Sciatic nerve (tissue), 2 donors: ENCODE data around the gene KIF4A. TPM values are rescaled to one million over a fixed set of nuclear protein-coding genes. Genes with fewer than 3 reads are reported as not detected.
"Not testable (repeated sequence)": the region's sequence is repeated elsewhere in the genome, so short reads cannot be mapped to it uniquely, and the experiment has no call there.

Experiments used
- ATAC-seq: fragments of 200-7000 bp; cut with Tn5 transposase; one replicate; pipeline ENCODE4 v1.9.1; 2020; ENCODE audit warnings: mild to moderate bottlenecking, moderate library complexity
- DNase-seq: peaks from one replicate; pipeline ENCODE4 v3.0.0-alpha.2; 2020; ENCODE audit warnings: low spot score
- intact Hi-C: fragments of 100-400 bp; cut with DNase I; formaldehyde crosslinking; loops from one replicate; pipeline ENCODE4 v1.14.2; 2022
- total RNA-seq: library from RNA; stranded (reverse); fragmentation: NEBNext Ultra II Directional; extraction: Animal tissue kit (Norgen Biotek cat#: 25700); gene quantifications from one replicate; pipeline ENCODE4 v1.2.1, GENCODE V29; 2021
- donor health status: DM: no; HTN: no; CAD: no.
- donor health status: DM: no; HTN: no; CAD: no.

Gene KIF4A, protein sequence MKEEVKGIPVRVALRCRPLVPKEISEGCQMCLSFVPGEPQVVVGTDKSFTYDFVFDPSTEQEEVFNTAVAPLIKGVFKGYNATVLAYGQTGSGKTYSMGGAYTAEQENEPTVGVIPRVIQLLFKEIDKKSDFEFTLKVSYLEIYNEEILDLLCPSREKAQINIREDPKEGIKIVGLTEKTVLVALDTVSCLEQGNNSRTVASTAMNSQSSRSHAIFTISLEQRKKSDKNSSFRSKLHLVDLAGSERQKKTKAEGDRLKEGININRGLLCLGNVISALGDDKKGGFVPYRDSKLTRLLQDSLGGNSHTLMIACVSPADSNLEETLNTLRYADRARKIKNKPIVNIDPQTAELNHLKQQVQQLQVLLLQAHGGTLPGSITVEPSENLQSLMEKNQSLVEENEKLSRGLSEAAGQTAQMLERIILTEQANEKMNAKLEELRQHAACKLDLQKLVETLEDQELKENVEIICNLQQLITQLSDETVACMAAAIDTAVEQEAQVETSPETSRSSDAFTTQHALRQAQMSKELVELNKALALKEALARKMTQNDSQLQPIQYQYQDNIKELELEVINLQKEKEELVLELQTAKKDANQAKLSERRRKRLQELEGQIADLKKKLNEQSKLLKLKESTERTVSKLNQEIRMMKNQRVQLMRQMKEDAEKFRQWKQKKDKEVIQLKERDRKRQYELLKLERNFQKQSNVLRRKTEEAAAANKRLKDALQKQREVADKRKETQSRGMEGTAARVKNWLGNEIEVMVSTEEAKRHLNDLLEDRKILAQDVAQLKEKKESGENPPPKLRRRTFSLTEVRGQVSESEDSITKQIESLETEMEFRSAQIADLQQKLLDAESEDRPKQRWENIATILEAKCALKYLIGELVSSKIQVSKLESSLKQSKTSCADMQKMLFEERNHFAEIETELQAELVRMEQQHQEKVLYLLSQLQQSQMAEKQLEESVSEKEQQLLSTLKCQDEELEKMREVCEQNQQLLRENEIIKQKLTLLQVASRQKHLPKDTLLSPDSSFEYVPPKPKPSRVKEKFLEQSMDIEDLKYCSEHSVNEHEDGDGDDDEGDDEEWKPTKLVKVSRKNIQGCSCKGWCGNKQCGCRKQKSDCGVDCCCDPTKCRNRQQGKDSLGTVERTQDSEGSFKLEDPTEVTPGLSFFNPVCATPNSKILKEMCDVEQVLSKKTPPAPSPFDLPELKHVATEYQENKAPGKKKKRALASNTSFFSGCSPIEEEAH
- total RNA-seq, result 0.18 TPM

DNA sequence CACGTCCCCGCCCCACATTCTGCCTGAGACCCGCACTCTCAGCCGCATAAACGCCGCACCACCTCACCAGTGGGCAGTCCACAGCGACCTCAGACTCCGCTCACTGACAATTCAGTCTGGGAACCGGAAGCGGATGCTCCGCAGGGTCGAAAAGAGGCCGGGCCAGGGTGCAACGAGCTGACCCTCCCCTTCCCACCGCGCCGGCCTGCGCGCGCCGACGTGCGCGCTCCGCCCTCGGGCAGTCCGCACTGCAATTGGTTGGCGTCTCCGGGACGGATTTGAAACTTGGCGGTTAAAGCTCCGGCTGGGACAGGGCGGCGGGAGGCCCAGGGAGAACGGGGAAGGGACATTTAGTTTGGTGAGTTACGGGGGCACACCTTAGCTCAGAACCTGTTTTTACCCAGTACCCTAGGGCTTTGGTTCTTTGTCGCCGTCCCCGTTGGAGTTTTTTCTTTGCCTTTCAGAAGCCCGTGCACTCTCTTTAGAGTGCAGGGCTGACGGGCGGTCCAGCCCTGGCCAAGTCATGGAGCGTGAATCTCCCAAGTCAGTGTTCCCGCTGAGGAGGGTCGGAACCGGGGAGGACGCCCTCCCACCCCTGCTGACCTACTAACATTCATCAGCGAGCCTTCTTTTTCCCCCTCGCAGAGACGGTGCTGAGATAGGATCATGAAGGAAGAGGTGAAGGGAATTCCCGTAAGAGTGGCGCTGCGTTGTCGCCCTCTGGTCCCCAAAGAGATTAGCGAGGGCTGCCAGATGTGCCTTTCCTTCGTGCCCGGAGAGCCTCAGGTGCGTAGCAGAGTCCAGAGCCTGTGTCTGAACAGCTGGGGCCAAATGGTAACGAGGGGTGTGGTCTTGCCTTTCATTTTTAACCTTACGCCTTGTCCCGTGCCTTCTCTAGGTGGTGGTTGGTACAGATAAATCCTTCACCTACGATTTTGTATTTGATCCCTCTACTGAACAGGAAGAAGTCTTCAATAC, at the start of gene KIF4A, which contains the start of gene PDZD11:
TSS of gene KIF4A (plus strand) at position 312 of the 978 bp plus-strand sequence. CDS start at position 667, 355 bp downstream.
TSS of gene PDZD11 (minus strand) at position 135 of the 978 bp plus-strand sequence. CDS start 586 bp downstream, outside the sequence.
- ATAC-seq (peak; percentile 99), DNase-seq (peak; percentile 86)
- intact Hi-C loops, result no loop called here

DNA sequence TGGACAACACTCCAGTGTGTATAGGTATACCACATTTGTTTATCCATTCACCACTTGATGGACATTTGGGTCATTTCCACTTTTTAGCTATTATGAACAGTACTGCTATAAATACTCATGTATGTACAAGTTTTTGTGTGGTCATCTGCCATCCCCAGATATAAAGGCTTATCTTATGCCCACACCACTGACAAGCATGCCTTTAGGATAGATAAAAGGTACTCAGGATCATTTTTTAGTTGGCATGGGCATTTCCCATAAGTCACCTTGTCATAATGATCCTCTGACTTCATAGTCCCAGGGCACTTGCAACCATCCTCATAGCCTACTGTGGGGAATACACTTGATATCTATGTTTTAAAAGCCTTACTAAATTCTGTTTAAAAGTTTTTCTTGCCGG, 49.2 kb upstream of the KIF4A start:
- DNase-seq (no peak), ATAC-seq (no peak)
- intact Hi-C loops, result no loop called here

DNA sequence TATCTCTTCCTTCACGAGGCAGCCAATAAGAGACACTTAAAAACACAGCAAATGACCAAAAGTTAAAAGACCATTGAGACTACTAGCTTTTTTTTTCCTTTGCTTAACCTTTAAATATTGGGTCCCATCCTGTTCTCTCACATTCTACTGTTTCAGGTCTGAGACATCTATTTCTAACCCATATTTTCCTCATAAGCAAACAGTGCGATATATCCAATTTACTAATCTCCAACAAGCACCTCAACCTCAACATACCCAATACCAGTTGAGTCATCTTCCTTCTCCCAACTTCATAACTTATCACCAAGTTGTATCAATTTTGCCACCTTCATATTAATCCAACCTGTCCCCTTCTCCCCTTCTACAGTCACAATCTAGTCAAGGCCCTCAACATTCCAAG, 48.4 kb upstream of the KIF4A start:
- intact Hi-C loops, result no loop called here
- DNase-seq (no peak), ATAC-seq (no peak)

DNA sequence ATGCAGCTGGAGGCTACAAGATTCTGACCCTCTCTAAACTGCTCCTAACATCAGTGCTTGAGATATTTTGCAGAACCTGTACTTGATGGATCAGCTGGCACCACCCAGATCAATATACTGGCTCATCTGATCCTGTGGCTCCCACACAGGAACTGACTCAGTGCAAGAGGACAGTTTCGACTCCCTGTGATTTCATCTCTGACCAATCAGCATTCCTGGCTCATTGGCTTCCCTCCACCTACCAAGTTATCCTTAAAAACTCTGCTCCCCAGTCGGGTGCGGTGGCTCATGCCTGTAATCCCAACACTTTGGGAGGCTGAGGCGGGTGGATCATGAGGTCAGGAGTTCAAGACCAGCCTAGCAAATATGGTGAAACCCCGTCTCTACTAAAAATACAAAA, 46.3 kb upstream of the KIF4A start:
- ATAC-seq, DNase-seq, intact Hi-C loops: not testable (repeated sequence)

DNA sequence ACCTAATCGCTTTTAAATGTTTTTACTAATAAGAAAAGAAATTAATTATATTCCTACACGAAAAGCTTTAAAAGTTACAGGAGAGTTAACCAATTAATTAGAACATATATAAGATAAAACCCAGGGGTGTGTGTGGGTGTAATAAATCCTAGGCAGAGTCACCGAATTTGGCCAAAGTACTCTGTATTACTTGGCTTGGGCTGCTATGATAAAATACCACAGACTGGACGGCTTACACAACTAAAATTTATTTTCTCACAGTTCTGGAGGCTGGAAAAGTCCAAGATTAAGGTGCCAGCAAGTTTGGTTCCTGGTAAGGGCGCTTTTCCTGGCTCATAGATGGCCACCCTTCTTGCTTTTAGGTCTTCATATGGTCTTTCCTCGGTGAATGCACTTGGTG, 45.0 kb upstream of the KIF4A start:
- no peak for ATAC-seq
- no peak for DNase-seq
- intact Hi-C loops, result no loop called here

DNA sequence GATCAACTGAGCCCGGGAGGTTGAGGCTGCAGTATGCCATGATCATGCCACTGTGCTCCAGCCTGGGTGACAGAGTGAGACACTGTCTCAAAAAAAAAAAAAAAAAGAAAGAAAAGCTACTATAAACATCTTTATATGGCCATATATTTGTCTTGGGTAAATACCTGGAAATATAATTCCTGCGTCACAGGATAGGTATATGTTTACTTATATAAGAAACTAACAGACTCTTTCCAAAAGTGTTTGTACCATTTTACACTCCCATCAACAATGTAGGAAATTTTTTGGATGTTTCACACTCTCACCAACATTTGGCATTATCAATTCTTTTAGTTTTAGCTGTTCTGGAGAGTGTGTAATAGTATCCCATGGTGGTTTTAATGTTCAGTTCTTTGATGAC, 42.7 kb upstream of the KIF4A start:
- no peak for DNase-seq
- no peak for ATAC-seq
- intact Hi-C loops, result no loop called here

DNA sequence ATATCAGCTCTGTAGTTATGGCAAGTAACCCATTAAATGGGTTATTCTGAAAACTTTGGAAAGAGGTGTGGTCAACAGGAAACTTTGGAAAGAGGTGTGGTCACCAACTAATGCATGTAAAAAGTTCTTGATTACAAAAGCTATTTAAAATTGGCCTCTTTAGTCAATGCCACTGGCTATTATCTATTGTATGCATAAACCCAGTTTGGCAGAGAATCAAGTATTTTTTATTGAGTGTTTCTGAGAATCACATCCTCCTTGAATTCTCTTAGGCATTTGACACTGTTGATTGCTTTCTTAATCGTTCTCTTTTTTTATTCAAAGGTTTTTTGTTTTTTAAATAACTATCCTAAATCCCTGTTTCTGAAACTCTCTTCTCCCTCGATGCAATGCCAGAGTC, 37.4 kb upstream of the KIF4A start:
- intact Hi-C loops, result no loop called here
- DNase-seq (no peak), ATAC-seq (no peak)

DNA sequence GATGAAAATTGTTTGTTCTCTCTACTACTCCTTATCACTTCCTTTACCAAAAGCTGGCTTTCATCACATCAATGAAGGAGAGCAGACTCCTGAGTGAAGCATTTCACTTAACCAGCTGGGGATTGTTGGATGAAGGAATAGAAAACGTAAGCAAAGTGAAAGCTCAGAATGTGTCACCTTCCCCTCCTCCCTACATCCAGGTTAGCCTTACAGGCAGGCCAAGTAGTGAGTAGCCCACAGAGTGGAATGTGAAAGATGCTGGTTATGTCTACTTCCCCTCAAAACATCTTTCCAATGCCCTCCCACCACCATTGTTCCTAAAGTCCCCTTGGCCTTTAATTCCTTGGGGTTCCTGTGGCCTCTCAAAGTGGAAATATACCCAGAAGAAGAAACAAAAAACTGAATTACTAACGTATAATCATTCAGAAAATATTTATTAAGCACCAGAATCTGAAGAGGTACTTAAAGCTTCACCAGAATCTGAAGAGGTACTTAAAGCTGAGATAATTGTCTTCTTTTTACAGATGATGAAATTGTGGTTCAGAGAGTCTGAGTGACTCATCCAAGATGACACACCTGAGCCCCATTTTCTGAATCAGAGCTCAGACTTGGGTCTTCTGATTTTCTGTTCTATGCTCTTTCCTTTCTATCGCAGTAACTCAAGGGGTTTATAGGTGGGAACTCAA, 36.4 kb upstream of the KIF4A start:
- intact Hi-C loops, result no loop called here
- no peak for ATAC-seq
- no peak for DNase-seq

DNA sequence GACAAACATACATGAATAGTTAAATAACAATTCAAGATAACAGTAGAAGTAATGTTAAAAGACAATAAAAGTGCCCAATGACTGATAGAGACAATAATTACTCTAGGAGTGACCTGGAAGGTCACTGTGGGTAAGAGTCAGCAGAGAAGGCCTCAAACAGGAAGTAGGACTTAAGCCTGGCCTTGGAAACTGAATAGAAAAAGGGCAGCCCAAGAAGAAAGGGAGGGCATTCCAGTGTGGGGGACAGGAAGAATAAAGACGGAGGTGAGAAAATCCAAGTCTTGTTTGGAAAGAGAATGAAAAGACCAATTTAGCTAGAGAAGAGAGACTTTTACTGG, 35.9 kb upstream of the KIF4A start:
- no peak for DNase-seq
- ATAC-seq, result no peak
- intact Hi-C loops, result no loop called here

DNA sequence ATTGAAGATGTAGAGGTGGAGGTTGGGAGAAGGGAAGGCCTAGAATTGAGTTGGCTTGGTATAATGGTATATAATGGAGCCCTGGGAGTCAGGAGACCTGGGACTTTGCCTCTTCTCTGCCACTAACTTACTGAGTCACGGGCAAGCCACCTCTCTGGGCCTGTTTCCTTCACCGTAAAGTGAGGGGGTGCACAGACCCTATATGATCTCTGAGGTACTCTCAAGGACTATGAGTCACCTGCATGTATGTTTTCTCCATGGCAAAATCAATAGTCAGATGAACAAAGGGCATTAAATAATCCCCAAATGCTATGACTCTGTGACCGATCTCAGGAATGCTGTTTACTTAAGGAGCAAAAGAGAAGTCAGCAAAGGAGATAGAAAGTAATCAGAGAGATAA, 35.0 kb upstream of the KIF4A start:
- ATAC-seq (no peak), DNase-seq (no peak)
- intact Hi-C loops, result no loop called here

DNA sequence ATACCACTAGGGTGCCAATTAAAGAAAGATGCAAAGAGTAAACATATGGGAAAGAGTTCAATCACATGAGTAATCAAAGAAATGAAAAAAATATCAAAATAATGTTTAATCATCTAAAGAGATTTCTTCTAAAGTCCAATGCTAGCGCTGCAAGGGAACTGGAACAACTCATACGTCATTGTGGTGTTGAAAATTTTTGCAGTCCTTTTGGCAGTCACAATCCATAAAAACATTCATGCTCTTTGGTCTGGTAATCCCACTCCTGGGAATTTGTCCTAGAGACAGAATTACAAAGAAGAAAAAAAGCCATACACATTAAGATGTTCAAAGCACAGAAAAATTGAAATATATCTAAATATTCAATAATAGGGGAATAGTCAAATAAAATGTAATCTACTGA, 34.5 kb upstream of the KIF4A start:
- ATAC-seq (peak; percentile 58), DNase-seq (no peak)
- intact Hi-C loops, result no loop called here

DNA sequence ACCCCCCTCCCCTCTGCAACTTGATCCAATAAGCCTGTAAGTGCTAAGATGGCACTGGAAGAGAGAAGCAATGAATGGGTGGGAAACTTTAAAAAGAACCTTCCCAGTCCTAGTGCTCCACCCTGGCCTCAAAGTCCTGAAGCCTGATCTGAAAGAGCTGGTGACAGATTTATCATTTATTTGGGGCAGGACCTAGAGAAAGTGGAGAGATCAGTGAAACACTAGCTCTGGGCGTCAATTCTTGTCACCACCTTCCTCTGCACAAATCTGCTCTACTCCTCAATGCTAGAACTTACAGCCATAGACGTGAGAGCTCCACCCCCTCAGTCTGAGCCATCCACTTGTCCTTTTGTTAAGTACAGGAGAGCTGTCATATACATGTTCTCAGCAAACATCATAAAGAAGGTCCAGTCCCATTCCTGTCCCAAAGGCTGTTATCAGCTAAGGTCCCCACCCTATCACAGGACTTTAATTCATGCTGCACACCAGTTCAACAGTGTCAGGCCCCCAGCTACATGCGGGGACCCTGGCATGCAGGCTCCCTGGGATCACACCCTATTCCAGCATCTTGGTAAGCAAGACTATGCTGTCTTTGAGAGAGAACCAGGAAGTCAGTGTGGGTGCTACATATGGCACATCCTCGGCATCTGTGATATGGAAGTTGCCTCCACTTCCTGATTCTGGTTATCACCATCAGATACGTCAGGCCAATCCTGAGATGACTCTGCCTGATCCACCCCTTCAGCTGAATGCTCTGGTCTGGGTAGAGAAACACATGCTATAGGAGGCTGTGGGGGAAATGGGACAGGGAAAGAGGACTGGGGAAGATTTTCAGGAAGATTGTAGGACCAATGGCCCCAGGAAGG, 32.2 kb upstream of the KIF4A start:
- intact Hi-C loops, result no loop called here
- ATAC-seq, result no peak
- DNase-seq, result no peak

DNA sequence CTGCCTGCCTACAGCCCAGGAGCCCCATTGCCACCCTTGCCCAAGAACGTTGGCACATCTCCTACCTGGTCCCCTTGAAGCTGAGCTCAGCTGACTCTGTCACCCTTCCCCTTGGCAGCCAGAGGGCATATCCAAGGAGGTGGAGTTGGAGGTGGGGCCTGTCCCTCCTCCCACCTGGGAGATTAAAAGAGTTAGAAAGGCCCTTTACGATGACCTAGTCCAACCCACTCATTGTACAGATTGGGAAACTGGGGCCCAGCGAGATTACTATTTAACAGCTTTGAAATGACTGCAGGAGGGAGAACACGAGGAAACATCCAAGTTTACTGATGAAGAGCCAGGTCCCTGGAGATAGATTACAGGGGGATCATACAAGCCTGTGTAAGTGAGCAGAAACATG, 29.8 kb upstream of the KIF4A start, which contains the start of gene P2RY4:
TSS of gene P2RY4 (minus strand) at position 101 of the 400 bp plus-strand sequence. CDS start 580 bp downstream, outside the sequence.
- DNase-seq, result no peak
- intact Hi-C loops, result no loop called here
- ATAC-seq, result no peak

DNA sequence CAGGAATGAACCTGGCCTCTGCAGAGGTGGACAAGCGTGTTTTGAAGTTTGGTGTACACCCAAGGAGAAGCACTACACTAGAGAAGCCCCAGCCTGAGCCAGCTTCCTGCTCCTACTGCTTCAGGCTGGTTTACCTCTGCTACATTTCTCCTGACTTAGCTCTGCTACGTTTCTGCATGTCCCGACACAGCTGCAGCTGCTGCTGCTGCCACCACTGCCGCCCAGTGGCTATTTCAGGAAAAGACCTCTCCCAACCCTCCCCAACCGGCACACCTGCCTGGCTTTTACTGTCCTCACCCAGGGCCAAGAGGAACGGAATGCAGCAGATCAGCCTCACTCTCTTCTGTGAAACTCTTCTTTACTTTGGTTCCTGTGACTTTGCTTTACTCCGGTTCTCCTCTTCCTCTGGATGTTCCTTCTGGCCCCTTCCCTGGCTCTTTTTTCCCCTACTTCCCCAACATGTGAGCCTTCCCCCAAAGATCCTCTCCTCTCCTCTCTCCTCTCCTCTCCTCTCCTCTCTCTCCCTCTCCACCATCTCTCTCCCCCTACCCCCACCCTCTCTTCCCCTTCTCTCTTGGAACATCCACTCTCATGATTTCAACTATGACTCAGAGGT, 26.8 kb upstream of the KIF4A start:
- DNase-seq, result no peak
- intact Hi-C loops, result no loop called here
- ATAC-seq, result no peak

DNA sequence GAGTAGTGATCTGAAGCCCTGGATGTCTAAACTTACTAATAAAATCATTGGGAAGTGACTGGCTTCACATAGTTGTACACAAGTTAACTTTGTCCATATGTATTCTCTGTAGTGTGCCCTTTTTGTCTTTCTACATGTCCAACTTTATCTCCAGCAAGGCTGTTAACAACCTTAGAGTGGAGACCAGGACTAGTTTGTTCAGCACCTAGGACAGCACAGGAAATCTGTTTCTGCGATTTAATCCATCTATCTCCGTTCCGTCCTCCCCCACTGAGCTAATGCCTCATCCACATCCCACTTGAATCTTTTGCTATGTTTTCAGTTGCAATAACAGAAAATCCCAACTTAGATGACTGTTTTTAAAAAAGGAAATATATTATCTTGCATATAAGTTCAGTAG, 25.1 kb upstream of the KIF4A start:
- ATAC-seq (no peak), DNase-seq (no peak)
- intact Hi-C loops, result no loop called here

DNA sequence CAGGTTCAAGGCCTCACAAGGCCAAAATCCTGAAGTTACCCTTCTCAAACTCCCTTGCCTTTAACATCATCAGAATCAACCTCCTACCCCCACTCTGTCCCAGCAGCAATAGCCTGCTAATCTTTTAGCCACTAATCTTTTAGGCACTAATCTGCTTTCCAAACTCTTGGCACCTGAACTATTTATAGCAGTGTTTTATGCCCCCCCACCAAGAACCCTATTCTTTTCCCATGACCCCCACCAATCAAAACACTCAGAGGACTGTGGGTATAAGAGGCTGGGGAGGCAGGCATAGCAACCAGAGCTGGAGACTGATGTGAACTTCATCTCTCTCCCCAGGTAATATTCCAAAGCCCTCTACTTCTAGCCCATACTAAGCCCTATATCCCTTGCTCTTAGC, 21.9 kb upstream of the KIF4A start, which contains the start of gene ARR3:
TSS of gene ARR3 (plus strand) at position 301 of the 400 bp plus-strand sequence. CDS start 1,052 bp downstream, outside the sequence.
- DNase-seq (no peak), ATAC-seq (no peak)
- intact Hi-C loops, result no loop called here
